OCI-M2 (cell line): ENCODE measurements around the gene C17orf78.
"Not testable (repeated sequence)": the region's sequence is repeated elsewhere in the genome, so short reads cannot be mapped to it uniquely, and the experiment has no call there.

Experiments used
- DNase-seq: peaks from one replicate; lab custom pipeline; 2025; ENCODE audit not compliant: unreplicated experiment; lab: John Stamatoyannopoulos, UW

C17orf78 gene

DNA sequence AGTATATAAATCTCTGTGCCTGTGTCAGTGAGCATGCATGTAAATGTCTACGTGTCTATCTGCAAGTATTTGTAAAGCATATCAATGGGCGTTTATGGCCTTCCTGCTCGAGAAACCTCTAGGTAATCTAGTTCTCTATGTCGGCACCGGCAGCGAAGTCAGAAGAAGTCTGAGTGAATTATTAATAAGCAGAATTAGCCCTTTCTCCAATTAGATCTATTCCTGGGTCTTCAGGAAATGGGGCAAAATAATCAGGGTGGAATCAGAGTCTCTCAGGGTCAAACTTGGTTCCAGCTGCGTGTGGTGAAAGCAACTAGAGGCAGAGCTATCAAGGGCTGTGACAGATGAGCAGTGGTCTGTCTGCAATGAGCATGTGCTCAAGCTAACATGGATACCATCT is at the start of gene C17orf78:
C17orf78 (plus strand) TSS at position 280 of the 400 bp plus-strand sequence; CDS start at position 388, 108 bp downstream.
- no peak for DNase-seq

DNA sequence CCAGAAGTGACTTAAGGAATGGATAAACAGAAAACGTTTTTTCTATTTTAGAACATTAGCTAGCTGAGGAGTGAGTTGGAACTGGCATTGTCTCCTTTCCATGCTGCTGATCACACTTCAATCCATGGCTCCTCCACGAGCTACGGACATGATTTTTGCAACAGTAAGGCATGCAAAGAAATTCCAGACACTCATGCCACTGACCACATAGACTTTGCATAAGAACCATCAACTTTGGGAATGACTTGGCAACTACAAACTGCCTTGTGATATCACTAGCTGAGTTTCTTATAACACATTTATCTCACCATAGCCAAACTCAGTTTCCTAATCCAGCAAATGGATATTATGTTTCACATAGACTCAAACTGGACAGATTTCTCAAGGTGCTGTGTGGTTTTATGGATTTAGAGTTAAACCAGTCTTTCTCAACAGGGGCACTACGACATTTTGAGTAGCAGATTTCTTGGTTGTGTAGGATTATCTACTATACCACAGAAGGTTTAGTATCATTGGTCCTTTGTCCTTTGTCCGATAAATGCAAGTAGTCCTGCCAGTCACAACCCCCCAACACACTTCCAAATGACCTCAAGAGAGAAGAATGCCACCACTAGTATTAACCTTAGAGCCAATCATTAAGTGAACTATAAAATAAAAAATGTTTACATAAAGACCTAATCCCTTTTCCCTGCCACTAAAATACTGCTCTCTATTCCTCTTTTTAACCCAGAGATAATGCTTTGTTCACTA is 48.3 kb upstream of the C17orf78 start:
- DNase-seq: no peak

GRCh38 chr17:37338847-37339246 is 36.9 kb upstream of the C17orf78 start:
- no peak for DNase-seq

DNA sequence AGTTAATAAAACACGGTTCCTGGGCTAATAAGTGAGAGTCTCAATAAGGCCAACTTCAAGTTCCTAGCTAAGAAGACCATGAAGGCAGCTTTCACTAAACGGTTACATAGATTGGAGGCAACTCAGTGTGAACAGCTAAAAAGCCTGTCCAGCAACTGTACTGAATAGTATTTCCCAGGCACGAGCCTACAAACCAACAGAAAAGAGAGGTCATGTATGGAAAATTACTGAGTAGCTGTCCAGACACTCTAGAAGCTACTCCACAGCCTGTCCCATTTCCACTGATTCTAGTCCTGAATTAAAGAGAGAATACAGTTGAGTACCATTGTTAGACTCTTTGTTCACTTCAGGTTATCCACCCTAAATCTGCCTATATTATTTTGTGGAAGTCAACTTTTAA is 36.5 kb upstream of the C17orf78 start:
- DNase-seq: no peak

- no peak for DNase-seq
Measured at GRCh38 chr17:37340804-37341203, 35.0 kb upstream of the C17orf78 start.

GRCh38 chr17:37342589-37342988 is 33.2 kb upstream of the C17orf78 start:
- DNase-seq: no peak

GRCh38 chr17:37344519-37344918 is 31.3 kb upstream of the C17orf78 start:
- DNase-seq: no peak

- DNase-seq: not testable (repeated sequence)
Measured at GRCh38 chr17:37346863-37347402, 28.9 kb upstream of the C17orf78 start.

DNA sequence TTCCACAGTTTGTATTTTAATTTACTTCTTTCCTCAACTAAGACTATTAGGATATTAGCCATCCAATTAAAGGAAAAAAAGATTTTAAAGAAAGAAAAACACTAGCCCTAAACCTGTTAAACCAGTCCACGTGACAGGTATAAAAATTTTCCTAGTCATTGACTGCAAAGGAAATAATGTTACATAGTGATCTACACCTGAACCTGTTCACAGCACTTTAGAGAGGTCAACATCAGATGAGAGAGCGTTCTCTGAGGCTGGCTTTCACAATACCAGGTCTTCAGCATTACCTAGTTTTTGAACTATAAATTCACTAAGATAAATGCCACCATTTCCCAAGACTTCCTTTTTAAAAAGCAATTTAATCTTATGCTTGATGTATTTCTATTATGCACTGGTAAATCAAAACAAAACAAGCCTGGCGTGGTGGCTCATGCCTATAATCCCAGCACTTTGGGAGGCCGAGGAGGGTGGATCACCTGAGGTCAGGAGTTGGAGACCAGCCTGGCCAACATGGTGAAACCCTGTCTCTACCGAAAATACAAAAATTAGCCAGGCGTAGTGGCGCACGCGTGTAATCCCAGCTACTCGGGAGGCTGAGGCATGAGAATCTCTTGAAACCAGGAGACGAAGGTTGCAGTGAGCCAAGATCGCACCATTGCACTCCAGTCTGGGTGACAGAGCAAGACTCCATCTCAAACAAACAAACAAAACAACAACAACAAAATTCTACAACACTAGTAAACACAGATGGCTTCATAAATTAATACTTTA is 18.8 kb upstream of the C17orf78 start:
- DNase-seq: not testable (repeated sequence)

- DNase-seq: peak; percentile 15
Measured at GRCh38 chr17:37358098-37358829, 17.5 kb upstream of the C17orf78 start.

- peak; percentile 66 for DNase-seq
Measured at GRCh38 chr17:37358830-37359681, 16.7 kb upstream of the C17orf78 start.

GRCh38 chr17:37359682-37360188 is 16.1 kb upstream of the C17orf78 start:
- DNase-seq: peak; percentile 66

- no peak for DNase-seq
Measured at GRCh38 chr17:37360632-37361031, 15.2 kb upstream of the C17orf78 start.

GRCh38 chr17:37361543-37361942 is 14.2 kb upstream of the C17orf78 start:
- no peak for DNase-seq

DNA sequence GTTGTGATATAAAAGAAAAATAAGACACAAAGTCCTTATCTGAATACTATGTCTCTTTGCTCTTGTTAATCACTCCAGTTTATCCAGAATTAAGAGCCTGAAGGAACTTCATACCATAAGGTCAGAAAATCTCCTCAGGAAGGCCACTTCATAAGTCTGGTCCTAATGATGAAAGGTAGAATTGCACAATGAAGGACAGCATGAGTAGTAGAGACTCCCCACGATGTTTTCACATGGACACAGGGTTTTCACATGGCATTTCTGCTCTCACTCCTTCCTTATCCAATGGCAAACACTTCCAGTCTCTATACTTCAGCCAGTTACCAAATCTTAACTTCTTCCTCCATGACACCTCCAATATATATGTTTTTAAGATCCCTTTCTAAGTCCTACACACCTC is 10.2 kb upstream of the C17orf78 start:
- DNase-seq: no peak

DNA sequence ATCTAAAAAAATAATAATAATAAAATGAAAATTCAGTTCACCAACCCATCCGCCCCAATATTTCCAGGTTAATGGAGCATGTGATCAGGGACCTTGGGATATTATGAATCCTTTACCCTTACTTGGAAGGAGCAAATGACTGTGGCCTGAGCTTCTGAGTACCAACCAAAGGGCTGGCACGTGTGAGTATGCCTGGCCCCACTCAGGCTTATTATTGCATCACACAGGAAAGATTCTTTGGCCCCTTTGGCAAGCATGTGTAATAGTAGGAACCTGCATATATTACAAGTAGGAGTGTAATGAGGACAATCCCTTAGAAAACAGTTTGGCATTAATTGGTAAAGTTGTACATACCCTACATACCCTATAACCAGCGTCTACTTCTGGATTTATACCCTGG is 7.2 kb upstream of the C17orf78 start:
- no peak for DNase-seq

- peak; percentile 30 for DNase-seq
Measured at GRCh38 chr17:37373530-37374159, 2.1 kb upstream of the C17orf78 start.

DNA sequence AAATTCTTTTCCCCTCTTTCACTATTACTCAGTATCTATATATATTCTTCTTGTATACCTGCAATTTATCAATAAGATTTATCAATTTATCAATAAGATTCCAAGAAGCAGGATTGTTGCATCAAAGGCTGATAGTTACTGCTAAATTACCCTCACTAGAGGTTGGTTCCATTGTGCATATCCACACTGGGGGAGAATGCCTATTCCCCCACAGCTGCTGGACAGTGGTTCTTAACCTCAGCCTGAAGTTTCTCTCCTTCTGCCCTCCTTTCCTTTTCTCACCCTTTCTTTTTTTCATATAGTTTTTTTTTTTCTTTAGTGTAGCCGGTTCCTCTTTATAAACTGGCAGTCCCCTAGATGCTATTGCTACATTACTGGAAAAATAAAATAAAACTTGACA is 6.3 kb downstream of the C17orf78 start:
- no peak for DNase-seq

GRCh38 chr17:37384560-37385149 is 8.9 kb downstream of the C17orf78 start:
- DNase-seq: no peak
